HCT116 (cell line): ENCODE data around the gene RNF126. TPM values are rescaled to one million over a fixed set of nuclear protein-coding genes. Genes with fewer than 3 reads are reported as not detected.

ENCODE experiments used
- ATAC-seq: fragments of 200-7000 bp; cut with Tn5 transposase; 2 replicates; pipeline ENCODE4 v1.9.1; 2020; ENCODE audit warnings: mild to moderate bottlenecking, moderate library complexity
- BruUV-seq: library from RNA; stranded (reverse); fragments of 400-500 nt; replicated peaks from 2 replicates; lab custom pipeline; 2021; lab: Mats Ljungman, UMichigan
- CTCF ChIA-PET: fragments of 300-600 bp; sonication (Branson Sonifier 250); formaldehyde crosslinking; loops from one replicate; lab custom pipeline; 2021; ENCODE audit warnings: antibody characterized with exemption; lab: Charles Lee
- POLR2A ChIA-PET: fragments of 300-600, 350-600 bp; sonication (Branson Sonifier 250); formaldehyde crosslinking; loops from one replicate; lab custom pipeline; 2021; ENCODE audit warnings: antibody characterized with exemption; lab: Charles Lee
- RAD21 ChIA-PET, 2 experiments: fragments of 300-600 bp; sonication (Branson Sonifier 250); formaldehyde crosslinking; loops; one replicate each; lab custom pipeline; 2023; ENCODE audit warnings: low total read pairs in 2 of 2; ENCODE audit not compliant: uncharacterized antibody in 2 of 2, unreplicated experiment in 2 of 2, low non-redundant PET in 1 of 2; lab: Charles Lee
- DNase-seq: peaks from one replicate; pipeline ENCODE4 v3.0.0-alpha.2; 2010; ENCODE audit warnings: low read depth, low spot score
- H2AFZ ChIP-seq: fragments of 200-600 bp; shearing (Covaris generic), sonication (generic); 2 replicates; pipeline ENCODE4 v1.6.1; 2017; ENCODE audit warnings: low read depth, mixed run types, mixed read lengths, antibody characterized with exemption, low read length; ENCODE audit not compliant: poor library complexity, severe bottlenecking
- H3K27ac ChIP-seq: 2 replicates; pipeline ENCODE4 v1.5.1; 2012; ENCODE audit warnings: low read depth, low read length
- H3K27me3 ChIP-seq: fragments of 200-600 bp; sonication (generic); 2 replicates; pipeline ENCODE4 v1.6.1; 2016; ENCODE audit warnings: mixed run types, low read length, mixed read lengths; ENCODE audit not compliant: insufficient read depth
- H3K36me3 ChIP-seq, 2 experiments: fragments of 200-500 bp in 1 of 2; fragments of 200-600 bp in 1 of 2; sonication (Bioruptor generic) in 1 of 2; sonication (generic) in 1 of 2; 2 replicates each; pipeline versions ENCODE4 v1.5.1 to v1.6.1; 2014 to 2016; ENCODE audit warnings: low read length in 2 of 2, inconsistent platforms in 1 of 2, mixed read lengths in 1 of 2, mixed run types in 1 of 2; ENCODE audit not compliant: insufficient read depth in 2 of 2, control insufficient read depth in 1 of 2
- H3K4me1 ChIP-seq, 2 experiments: fragments of 200-600 bp in 1 of 2; sonication (generic) in 1 of 2; 2 replicates each; pipeline versions ENCODE4 v1.5.1 to v1.6.1; 2012 to 2017; ENCODE audit warnings: low read length in 2 of 2, inconsistent platforms in 1 of 2, mild to moderate bottlenecking in 1 of 2, mixed read lengths in 1 of 2, mixed run types in 1 of 2, moderate library complexity in 1 of 2; ENCODE audit not compliant: insufficient read depth in 2 of 2, control insufficient read depth in 1 of 2
- H3K4me2 ChIP-seq: fragments of 200-600 bp; sonication (generic); 2 replicates; pipeline ENCODE4 v1.6.1; 2017; ENCODE audit warnings: mixed run types, low read length, mixed read lengths
- H3K4me3 ChIP-seq, 2 experiments: fragments of 200-600 bp in 1 of 2; sonication (generic) in 1 of 2; replicated peaks in 1 of 2; 2 replicates each; pipeline ENCODE4 v1.5.1; 2011 to 2016; ENCODE audit warnings: low read length in 2 of 2, control low read depth in 1 of 2, low read depth in 1 of 2, mild to moderate bottlenecking in 1 of 2, mixed read lengths in 1 of 2, mixed run types in 1 of 2
- H3K79me2 ChIP-seq: fragments of 200-600 bp; sonication (generic); 2 replicates; pipeline ENCODE4 v1.6.1; 2017; ENCODE audit warnings: mild to moderate bottlenecking, mixed run types, low read length, moderate library complexity, mixed read lengths; ENCODE audit not compliant: insufficient read depth
- H3K9ac ChIP-seq: fragments of 200-600 bp; sonication (generic); 2 replicates; pipeline ENCODE4 v1.6.1; 2016; ENCODE audit warnings: low read length, mixed read lengths
- H3K9me2 ChIP-seq: fragments of 200-600 bp; sonication (generic), shearing (Covaris generic); 2 replicates; pipeline ENCODE4 v1.6.1; 2017; ENCODE audit warnings: mixed run types, mild to moderate bottlenecking, moderate library complexity; ENCODE audit not compliant: insufficient read depth
- H3K9me3 ChIP-seq, 2 experiments: fragments of 200-500 bp in 1 of 2; fragments of 200-600 bp in 1 of 2; sonication (Bioruptor generic) in 1 of 2; sonication (generic) in 1 of 2; 2 replicates each; pipeline ENCODE4 v1.6.1; 2014 to 2017; ENCODE audit warnings: low read length in 2 of 2, mixed read lengths in 2 of 2, inconsistent platforms in 1 of 2, low read depth in 1 of 2, mild to moderate bottlenecking in 1 of 2, mixed run types in 1 of 2, moderate library complexity in 1 of 2; ENCODE audit not compliant: control insufficient read depth in 1 of 2, insufficient read depth in 1 of 2
- H4K20me1 ChIP-seq: fragments of 200-600 bp; sonication (generic), shearing (Covaris generic); 2 replicates; pipeline ENCODE4 v1.6.1; 2017; ENCODE audit warnings: mixed run types, mild to moderate bottlenecking, moderate library complexity; ENCODE audit not compliant: insufficient read depth
- RAD21 ChIP-seq: IDR thresholded peaks from 2 replicates; pipeline ENCODE4 v1.6.1; 2012; ENCODE audit warnings: low read depth, mild to moderate bottlenecking
- SP1 ChIP-seq: IDR thresholded peaks from 2 replicates; pipeline ENCODE4 v1.6.1; 2012; ENCODE audit warnings: low read depth
- TCF7L2 ChIP-seq: IDR thresholded peaks from 2 replicates; pipeline ENCODE4 v1.7.0; 2011; ENCODE audit warnings: borderline replicate concordance, inconsistent platforms; ENCODE audit not compliant: insufficient read depth, insufficient read length; ENCODE audit errors: extremely low read depth
- YY1 ChIP-seq: IDR thresholded peaks from 2 replicates; pipeline ENCODE4 v1.6.1; 2011; ENCODE audit warnings: low read length, low read depth, moderate library complexity, mild to moderate bottlenecking; ENCODE audit not compliant: insufficient replicate concordance; ENCODE audit errors: extremely low read depth
- intact Hi-C: fragments of 100-400 bp; cut with micrococcal nuclease; formaldehyde crosslinking; loops from 2 replicates; pipeline ENCODE4 v1.10.0; 2022
- total RNA-seq: library from RNA; stranded (reverse); gene quantifications from one replicate; pipeline ENCODE4 v1.2.1, GENCODE V29; 2021; ENCODE audit not compliant: unreplicated experiment
- TF ChIP-seq, protein P1 (sequence below), 3 experiments: fragments of 200-600 bp in 1 of 3; sonication (generic) in 1 of 3; IDR thresholded peaks in 2 of 3; conservative IDR thresholded peaks in 1 of 3; 2 replicates each; pipeline ENCODE4 v1.5.1; 2012 to 2017; ENCODE audit warnings: low read depth in 2 of 3, low read length in 2 of 3, antibody characterized with exemption in 1 of 3, borderline replicate concordance in 1 of 3, control low read depth in 1 of 3, mild to moderate bottlenecking in 1 of 3, mixed read lengths in 1 of 3, mixed run types in 1 of 3, moderate library complexity in 1 of 3; ENCODE audit not compliant: insufficient read depth in 1 of 3

Gene RNF126
- total RNA-seq, 1 experiment from 2014 or later: 93.8 TPM

GRCh38 chr19:664913-665443 lies 2.0 kb upstream of the RNF126 start:
- no TSS peak for BruUV-seq

More at GRCh38 chr19:664913-665443, 2.0 kb upstream of the RNF126 start:
- Histone ChIP-seq H3K9me3 (no peaks in the 10 kb centered on the region), H3K27ac (peak overlapping the region; percentile 99; the same call in 1 of the 2 replicates), H2AFZ (peak overlapping the region; percentile 10), H3K27me3 (no peaks in the 10 kb centered on the region), H4K20me1 (peaks cover 5% of the 10 kb centered on the region; the same call in 1 of the 2 replicates), H3K9ac (peak overlapping the region; percentile 83; the same call in 1 of the 2 replicates), H3K79me2 (peaks cover 30% of the 10 kb centered on the region), H3K4me1 (peaks cover 18 to 35% of the 10 kb centered on the region in 2 experiments), H3K36me3 (peaks cover 0 to 6% of the 10 kb centered on the region in 2 experiments; a peak in 1 of 4 replicates), H3K9me2 (no peaks in the 10 kb centered on the region), H3K4me2 (peak overlapping the region; percentile 99), H3K4me3 (peak overlapping the region; percentile 17 to 24; a peak in 3 of 4 replicates)
- ATAC-seq (peak; percentile 52), DNase-seq (peak; percentile 55)
- ChIA-PET RAD21 (interaction anchor here (0.6 to 0.7 kb wide), 3 partner anchors 19 to 69 kb away, joined by 3 to 11 read pairs (median 10); no protein-coding TSS in a partner anchor), POLR2A (no interaction called here), CTCF (no interaction called here)
- intact Hi-C loops: loop anchor here (1.0 kb wide), 1 partner anchor 69 kb away; no protein-coding TSS in a partner anchor
- TF ChIP-seq SP1 (no peak), TCF7L2 (peak; percentile 33), RAD21 (peak; percentile 98), YY1 (peak; percentile 22)
- TF ChIP-seq, protein P1, sequence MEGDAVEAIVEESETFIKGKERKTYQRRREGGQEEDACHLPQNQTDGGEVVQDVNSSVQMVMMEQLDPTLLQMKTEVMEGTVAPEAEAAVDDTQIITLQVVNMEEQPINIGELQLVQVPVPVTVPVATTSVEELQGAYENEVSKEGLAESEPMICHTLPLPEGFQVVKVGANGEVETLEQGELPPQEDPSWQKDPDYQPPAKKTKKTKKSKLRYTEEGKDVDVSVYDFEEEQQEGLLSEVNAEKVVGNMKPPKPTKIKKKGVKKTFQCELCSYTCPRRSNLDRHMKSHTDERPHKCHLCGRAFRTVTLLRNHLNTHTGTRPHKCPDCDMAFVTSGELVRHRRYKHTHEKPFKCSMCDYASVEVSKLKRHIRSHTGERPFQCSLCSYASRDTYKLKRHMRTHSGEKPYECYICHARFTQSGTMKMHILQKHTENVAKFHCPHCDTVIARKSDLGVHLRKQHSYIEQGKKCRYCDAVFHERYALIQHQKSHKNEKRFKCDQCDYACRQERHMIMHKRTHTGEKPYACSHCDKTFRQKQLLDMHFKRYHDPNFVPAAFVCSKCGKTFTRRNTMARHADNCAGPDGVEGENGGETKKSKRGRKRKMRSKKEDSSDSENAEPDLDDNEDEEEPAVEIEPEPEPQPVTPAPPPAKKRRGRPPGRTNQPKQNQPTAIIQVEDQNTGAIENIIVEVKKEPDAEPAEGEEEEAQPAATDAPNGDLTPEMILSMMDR (IDR thresholded peaks at IDR 0.05 in 2 of 3, conservative IDR thresholded peaks at IDR 0.05 in 1 of 3; ENCODE audit: borderline replicate concordance in 1 of 3, insufficient read depth in 1 of 3, low read depth in 2 of 3, low read length in 2 of 3): peak; percentile 84 to 93 (median 92)
